H1 (cell line): Measurements from ENCODE around the gene SLC26A1. TPM values are rescaled to one million over a fixed set of nuclear protein-coding genes. Genes with fewer than 3 reads are reported as not detected.

ENCODE experiments used
- CTCF ChIA-PET: fragments of 300-600 bp; sonication (Branson Sonifier 250); formaldehyde crosslinking; loops from one replicate; lab custom pipeline; 2021; ENCODE audit not compliant: partially characterized antibody; lab: Charles Lee
- POLR2A ChIA-PET: fragments of 300-600 bp; sonication (Branson Sonifier 250); formaldehyde crosslinking; loops from one replicate; lab custom pipeline; 2021; ENCODE audit warnings: inconsistent platforms; ENCODE audit not compliant: partially characterized antibody; lab: Charles Lee
- DNase-seq, 2 experiments: peaks; one replicate each; pipeline versions ENCODE4 v3.0.0 to v3.0.0-alpha.2; 2010 to 2022; ENCODE audit warnings: low spot score in 2 of 2, low read depth in 1 of 2, mixed read lengths in 1 of 2
- FAIRE-seq: peaks from 2 replicates; lab custom pipeline; 2011; peaks lifted over from hg19 to GRCh38; lab: Jason Lieb, UNC
- H2AFZ ChIP-seq: 2 replicates; pipeline ENCODE4 v1.8.1; 2012; ENCODE audit warnings: low read length, inconsistent platforms
- H2AK5ac ChIP-seq: 2 replicates; pipeline ENCODE4 v1.6.1; 2013; ENCODE audit warnings: low read depth, low read length
- H2BK120ac ChIP-seq: replicated peaks from 2 replicates; pipeline ENCODE3; 2013; ENCODE audit warnings: low read depth, low read length, inconsistent platforms
- H2BK12ac ChIP-seq: 2 replicates; pipeline ENCODE4 v1.6.1; 2013; ENCODE audit warnings: low read depth, low read length
- H2BK15ac ChIP-seq: 2 replicates; pipeline ENCODE4 v1.6.1; 2013; ENCODE audit warnings: low read length
- H2BK20ac ChIP-seq: 2 replicates; pipeline ENCODE4 v1.6.1; 2013; ENCODE audit warnings: low read length
- H2BK5ac ChIP-seq: 2 replicates; pipeline ENCODE4 v1.6.1; 2013; ENCODE audit warnings: low read depth, low read length
- H3K14ac ChIP-seq: 2 replicates; pipeline ENCODE4 v1.6.1; 2013; ENCODE audit warnings: inconsistent platforms; ENCODE audit not compliant: insufficient read length
- H3K18ac ChIP-seq: 2 replicates; pipeline ENCODE4 v1.6.1; 2013; ENCODE audit warnings: low read length; ENCODE audit errors: extremely low read depth
- H3K23ac ChIP-seq: 2 replicates; pipeline ENCODE4 v1.6.1; 2013; ENCODE audit warnings: inconsistent platforms; ENCODE audit not compliant: insufficient read length
- H3K23me2 ChIP-seq: 2 replicates; pipeline ENCODE4 v1.6.1; 2013; ENCODE audit warnings: low read depth, low read length
- H3K27ac ChIP-seq: 2 replicates; pipeline ENCODE4 v1.6.1; 2011; ENCODE audit warnings: low read depth, low read length, inconsistent platforms
- H3K27me3 ChIP-seq, 4 experiments: replicated peaks in 1 of 4; 1 replicate in 1 of 4; 2 replicates in 3 of 4; pipeline versions ENCODE4 v1.6.1 to v1.8.1; 2011 to 2013; ENCODE audit warnings: low read length in 3 of 4, mild to moderate bottlenecking in 3 of 4, inconsistent platforms in 2 of 4, mixed read lengths in 2 of 4, moderate library complexity in 1 of 4; ENCODE audit not compliant: control insufficient read depth in 3 of 4, insufficient read depth in 3 of 4; ENCODE audit errors: extremely low read depth in 1 of 4
- H3K36me3 ChIP-seq, 4 experiments: 2 replicates each; pipeline versions ENCODE4 v1.6.1 to v1.8.1; 2011 to 2013; ENCODE audit warnings: mild to moderate bottlenecking in 4 of 4, low read length in 3 of 4, moderate library complexity in 2 of 4, control low read depth in 1 of 4, inconsistent platforms in 1 of 4; ENCODE audit not compliant: insufficient read depth in 4 of 4, control insufficient read depth in 2 of 4
- H3K4ac ChIP-seq: replicated peaks from 2 replicates; pipeline ENCODE3; 2013; ENCODE audit warnings: low read length, low read depth, mixed read lengths, inconsistent platforms; ENCODE audit not compliant: insufficient read length
- H3K4me1 ChIP-seq, 4 experiments: replicated peaks in 1 of 4; 1 replicate in 1 of 4; 2 replicates in 3 of 4; pipeline versions ENCODE4 v1.6.1 to v1.8.1; 2011 to 2013; ENCODE audit warnings: low read length in 3 of 4, inconsistent platforms in 2 of 4, mixed read lengths in 1 of 4; ENCODE audit not compliant: insufficient read depth in 4 of 4, control insufficient read depth in 3 of 4
- H3K4me2 ChIP-seq, 2 experiments: 2 replicates each; pipeline versions ENCODE4 v1.6.1 to v1.8.1; 2011 to 2013; ENCODE audit warnings: low read depth in 2 of 2, low read length in 2 of 2, control low read depth in 1 of 2, inconsistent platforms in 1 of 2, mild to moderate bottlenecking in 1 of 2; ENCODE audit not compliant: insufficient read depth in 1 of 2
- H3K4me3 ChIP-seq, 4 experiments: fragments of 200-600, 300-600 bp in 1 of 4; sonication (generic), shearing (Covaris generic), sonication (Bioruptor Twin) in 1 of 4; 2 replicates each; pipeline versions ENCODE4 v1.5.1 to v1.8.1; 2011 to 2016; ENCODE audit warnings: low read length in 4 of 4, low read depth in 3 of 4, control low read depth in 2 of 4, inconsistent platforms in 2 of 4, mild to moderate bottlenecking in 2 of 4, mixed read lengths in 1 of 4, moderate library complexity in 1 of 4; ENCODE audit not compliant: insufficient read depth in 2 of 4; ENCODE audit errors: extremely low read depth in 1 of 4
- H3K56ac ChIP-seq: replicated peaks from 2 replicates; pipeline ENCODE3; 2013; ENCODE audit warnings: low read depth, mild to moderate bottlenecking, mixed read lengths, low read length, inconsistent platforms; ENCODE audit not compliant: insufficient read length
- H3K79me1 ChIP-seq: 2 replicates; pipeline ENCODE4 v1.6.1; 2013; ENCODE audit warnings: low read depth, low read length, control low read depth
- H3K79me2 ChIP-seq, 2 experiments: 2 replicates each; pipeline versions ENCODE4 v1.6.1 to v1.8.1; 2012 to 2013; ENCODE audit warnings: low read length in 2 of 2, mild to moderate bottlenecking in 2 of 2, inconsistent platforms in 1 of 2; ENCODE audit not compliant: insufficient read depth in 2 of 2, control insufficient read depth in 1 of 2
- H3K9ac ChIP-seq, 4 experiments: replicated peaks in 1 of 4; 1 replicate in 1 of 4; 2 replicates in 3 of 4; pipeline versions ENCODE4 v1.6.1 to v1.8.1; 2011 to 2013; ENCODE audit warnings: low read depth in 3 of 4, low read length in 3 of 4, control low read depth in 2 of 4, mild to moderate bottlenecking in 2 of 4, moderate library complexity in 2 of 4, inconsistent platforms in 1 of 4; ENCODE audit errors: extremely low read depth in 1 of 4
- H3K9me3 ChIP-seq, 2 experiments: 2 replicates each; pipeline versions ENCODE4 v1.6.1 to v1.8.1; 2012 to 2013; ENCODE audit warnings: mild to moderate bottlenecking in 2 of 2, moderate library complexity in 2 of 2, control low read depth in 1 of 2, inconsistent platforms in 1 of 2, low read depth in 1 of 2, low read length in 1 of 2, mixed read lengths in 1 of 2; ENCODE audit not compliant: insufficient read depth in 2 of 2
- H4K20me1 ChIP-seq, 2 experiments: replicated peaks in 1 of 2; 2 replicates each; pipeline versions ENCODE3 to v1.8.1; 2011 to 2013; ENCODE audit warnings: inconsistent platforms in 2 of 2, low read length in 2 of 2, mild to moderate bottlenecking in 1 of 2; ENCODE audit not compliant: insufficient read depth in 2 of 2, control insufficient read depth in 1 of 2
- H4K5ac ChIP-seq: 2 replicates; pipeline ENCODE4 v1.6.1; 2013; ENCODE audit warnings: low read length, low read depth, mixed read lengths, inconsistent platforms; ENCODE audit not compliant: insufficient read length
- H4K8ac ChIP-seq: 2 replicates; pipeline ENCODE4 v1.8.0; 2013; ENCODE audit warnings: mild to moderate bottlenecking, moderate library complexity, low read length, inconsistent platforms; ENCODE audit not compliant: insufficient read depth; ENCODE audit errors: extremely low read depth
- H4K91ac ChIP-seq: replicated peaks from 2 replicates; pipeline ENCODE3; 2013; ENCODE audit warnings: low read length, mixed read lengths, inconsistent platforms; ENCODE audit not compliant: insufficient read length
- CBX5 ChIP-seq: fragments of 300-800, 300-1000 bp; sonication (generic); IDR thresholded peaks from 2 replicates; pipeline ENCODE4 v1.7.1; 2016; ENCODE audit warnings: antibody characterized with exemption, low read length, low read depth
- CHD2 ChIP-seq: IDR thresholded peaks from 2 replicates; pipeline ENCODE4 v1.6.1; 2012; ENCODE audit warnings: low read length, improper control_type of control experiment
- CTBP2 ChIP-seq: IDR thresholded peaks from 2 replicates; pipeline ENCODE4 v1.7.0; 2011; ENCODE audit warnings: borderline replicate concordance, mild to moderate bottlenecking, moderate library complexity, mixed read lengths, low read length; ENCODE audit not compliant: insufficient read depth, insufficient read length
- GABPA ChIP-seq: IDR thresholded peaks from 2 replicates; pipeline ENCODE4 v1.6.1; 2011; ENCODE audit warnings: mild to moderate bottlenecking, low read length, moderate library complexity, borderline replicate concordance; ENCODE audit not compliant: insufficient read depth
- JUN ChIP-seq: IDR thresholded peaks from 2 replicates; pipeline ENCODE4 v1.6.1; 2011; ENCODE audit warnings: low read depth, mild to moderate bottlenecking, improper control_type of control experiment, low read length
- KDM5A ChIP-seq: fragments of 200-600 bp; IDR thresholded peaks from 2 replicates; pipeline ENCODE4 v1.7.1; 2012; ENCODE audit warnings: mild to moderate bottlenecking, low read length, inconsistent platforms, mixed read lengths
- NANOG ChIP-seq: IDR thresholded peaks from 2 replicates; pipeline ENCODE4 v1.6.1; 2011; ENCODE audit warnings: low read length, low read depth, mild to moderate bottlenecking, inconsistent platforms; ENCODE audit not compliant: insufficient read depth, poor library complexity, severe bottlenecking
- NRF1 ChIP-seq: IDR thresholded peaks from 2 replicates; pipeline ENCODE4 v1.6.1; 2011; ENCODE audit warnings: mild to moderate bottlenecking, low read depth, low read length, improper control_type of control experiment
- POLR2A ChIP-seq, 2 experiments: IDR thresholded peaks; 1 replicate in 1 of 2; 2 replicates in 1 of 2; pipeline ENCODE4 v1.6.1; 2011; ENCODE audit warnings: low read depth in 2 of 2, low read length in 2 of 2, mild to moderate bottlenecking in 2 of 2; ENCODE audit errors: control extremely low read depth in 1 of 2
- POU5F1 ChIP-seq: IDR thresholded peaks from 2 replicates; pipeline ENCODE4 v1.6.1; 2011; ENCODE audit warnings: low read depth, mild to moderate bottlenecking, low read length, moderate library complexity
- RBBP5 ChIP-seq: IDR thresholded peaks from 2 replicates; pipeline ENCODE4 v1.7.1; 2012; ENCODE audit warnings: low read depth, mild to moderate bottlenecking, inconsistent platforms, low read length, moderate library complexity, borderline replicate concordance
- SIRT6 ChIP-seq: IDR thresholded peaks from one replicate; pipeline ENCODE4 v1.7.1; 2012; ENCODE audit warnings: low read length, inconsistent platforms
- SP1 ChIP-seq: IDR thresholded peaks from 2 replicates; pipeline ENCODE4 v1.6.1; 2011; ENCODE audit warnings: low read depth, low read length
- SP2 ChIP-seq: IDR thresholded peaks from 2 replicates; pipeline ENCODE4 v1.6.1; 2012; ENCODE audit warnings: mild to moderate bottlenecking, low read length, inconsistent platforms
- SP4 ChIP-seq: IDR thresholded peaks from 2 replicates; pipeline ENCODE4 v1.6.1; 2012; ENCODE audit warnings: low read length, inconsistent platforms
- TAF1 ChIP-seq: IDR thresholded peaks from 2 replicates; pipeline ENCODE4 v1.6.1; 2011; ENCODE audit warnings: mild to moderate bottlenecking, low read depth, low read length
- YY1 ChIP-seq: IDR thresholded peaks from 2 replicates; pipeline ENCODE4 v1.6.1; 2011; ENCODE audit warnings: low read depth, mild to moderate bottlenecking, low read length
- WGBS, 2 experiments: shearing (Covaris generic) in 1 of 2; methylation state at CpG; one replicate each; pipeline versions ENCODE4 v1.1.6 to v1.1.7; 2013 to 2015; ENCODE audit warnings: low lambda C conversion rate in 2 of 2, mixed read lengths in 2 of 2, inconsistent platforms in 1 of 2, low coverage in 1 of 2, missing lambda C conversion rate in 1 of 2; ENCODE audit not compliant: insufficient replicate concordance in 2 of 2, insufficient coverage in 1 of 2, insufficient read length in 1 of 2; ENCODE audit errors: extremely low coverage in 1 of 2, missing lambda C conversion rate in 1 of 2; 5-methylcytosine and 5-hydroxymethylcytosine counted together
- polyA plus RNA-seq, 7 experiments: library from polyadenylated mRNA; depleted of rRNA in 3 of 7; stranded (reverse) in 5 of 7; unstranded in 2 of 7; fragments of >200 nt in 5 of 7; fragments of 200-250 nt in 2 of 7; gene quantifications; 1 replicate in 5 of 7; 2 replicates in 1 of 7; 4 replicates in 1 of 7; pipeline versions ENCODE4 v1.2.1 to v1.2.3, GENCODE V29; 2011 to 2013; ENCODE audit warnings: missing spikeins in 2 of 7, mixed read lengths in 2 of 7
- total RNA-seq: library from RNA; stranded (reverse); fragmentation: NEBNext Ultra II Directional; extraction: Animal tissue kit (Norgen Biotek cat#: 25700); gene quantifications from 2 replicates; pipeline ENCODE4 v1.2.1, GENCODE V29; 2021

Gene SLC26A1
- total and polyA plus RNA-seq, 2 of the 8 experiments (the other 6 are each of a cell fraction or from before 2014, with no cell fraction given): 0.11 TPM; not detected in 1

GRCh38 chr4:1031346-1031745, 38.1 kb upstream of the SLC26A1 start:
- Histone ChIP-seq H2AK5ac (no peak overlapping the region), H3K4me3 (no peak overlapping the region), H2AFZ (no peak overlapping the region), H3K56ac (no peak overlapping the region), H2BK15ac (no peak overlapping the region), H3K9me3 (no peaks in the 10 kb centered on the region), H3K79me2 (no peaks in the 10 kb centered on the region), H3K27ac (no peak overlapping the region), H2BK120ac (no peak overlapping the region), H3K36me3 (no peaks in the 10 kb centered on the region), H4K20me1 (peaks cover 0 to 2% of the 10 kb centered on the region in 2 experiments), H4K91ac (no peak overlapping the region), H2BK5ac (no peak overlapping the region), H3K23ac (no peak overlapping the region), H3K27me3 (no peaks in the 10 kb centered on the region), H3K9ac (no peak overlapping the region), H3K18ac (no peak overlapping the region), H3K4me1 (peaks cover 0 to 8% (median 0%) of the 10 kb centered on the region in 4 experiments; a peak in 2 of 7 replicates), H4K8ac (no peak overlapping the region), H2BK12ac (no peak overlapping the region)
- WGBS, 2 experiments: 87% methylated on average over 5 of the region's 8 CpGs; no CpG with 5 or more reads in 1 of the 2 experiments
- DNase-seq (no peak), FAIRE-seq (no peak)
- TF ChIP-seq RBBP5 (no peak), NRF1 (no peak), SP1 (no peak), POU5F1 (no peak), TAF1 (no peak), SP2 (no peak), SP4 (no peak), KDM5A (no peak), POLR2A (IDR thresholded peaks at IDR 0.05; ENCODE audit: control extremely low read depth in 1 of 2, low read depth in 2 of 2, low read length in 2 of 2) (no peak), YY1 (no peak), NANOG (no peak), CBX5 (no peak), CHD2 (no peak), SIRT6 (no peak), GABPA (no peak), CTBP2 (no peak), JUN (no peak)
- TF ChIP-seq, all 59 proteins: peak for 0
- Histone ChIP-seq H3K4ac (no peak overlapping the region), H2BK20ac (no peak overlapping the region), H3K14ac (no peak overlapping the region), H3K23me2 (no peaks in the 10 kb centered on the region), H4K5ac (no peak overlapping the region), H3K79me1 (no peaks in the 10 kb centered on the region), H3K4me2 (no peak overlapping the region)
- ChIA-PET CTCF (interaction anchor here (1.1 kb wide), 1 partner anchor 62 kb away, joined by 3 read pairs; no protein-coding TSS in a partner anchor), POLR2A (interaction anchor here (0.7 kb wide), 1 partner anchor 72 kb away, joined by 4 read pairs; no protein-coding TSS in a partner anchor)
